GM12878 (cell line): Measurements from ENCODE around the gene PLXNA2. TPM values are rescaled to one million over a fixed set of nuclear protein-coding genes. Genes with fewer than 3 reads are reported as not detected.

ENCODE experiments used
- ATAC-seq: fragments of 200-7000 bp; cut with Tn5 transposase; 3 replicates; pipeline ENCODE4 v1.9.1; 2020; ENCODE audit warnings: mild to moderate bottlenecking, moderate library complexity
- BruUV-seq: library from RNA; stranded (reverse); fragments of 400-500 nt; replicated peaks from 2 replicates; lab custom pipeline; 2021; lab: Mats Ljungman, UMichigan
- CTCF ChIA-PET: fragments of 300-600 bp; sonication (Branson Sonifier 250); formaldehyde crosslinking; extraction: SDS; loops from one replicate; lab custom pipeline; 2021; ENCODE audit warnings: inconsistent platforms; lab: Yijun Ruan, JAX
- POLR2A ChIA-PET: fragments of 350-600 bp; formaldehyde crosslinking; extraction: SDS; loops from one replicate; lab custom pipeline; 2021; ENCODE audit warnings: inconsistent platforms; lab: Charles Lee
- RAD21 ChIA-PET: fragments of 300-600 bp; sonication (Branson Sonifier 250); formaldehyde crosslinking; loops from one replicate; lab custom pipeline; 2023; ENCODE audit warnings: antibody characterized with exemption; ENCODE audit not compliant: unreplicated experiment; lab: Charles Lee
- SMC1A ChIA-PET: fragments of 300-600 bp; sonication (Branson Sonifier 250); formaldehyde crosslinking; loops from one replicate; lab custom pipeline; 2023; ENCODE audit not compliant: unreplicated experiment, uncharacterized antibody; lab: Charles Lee
- DNase-seq: peaks from one replicate; pipeline ENCODE4 v3.0.0-alpha.2; 2011; ENCODE audit warnings: low read depth, low spot score
- FAIRE-seq: peaks from 3 replicates; lab custom pipeline; 2011; peaks lifted over from hg19 to GRCh38; lab: Jason Lieb, UNC
- H2AFZ ChIP-seq: 2 replicates; pipeline ENCODE4 v1.6.0; 2011; ENCODE audit warnings: low read depth, low read length, control low read depth; ENCODE audit not compliant: control insufficient read depth
- H3K27ac ChIP-seq: 2 replicates; pipeline ENCODE4 v1.5.1; 2011; ENCODE audit warnings: control low read depth; ENCODE audit not compliant: control insufficient read depth, insufficient read depth
- H3K27me3 ChIP-seq, 2 experiments: replicated peaks in 1 of 2; 2 replicates each; pipeline versions ENCODE4 v1.6.0 to v1.6.1; 2011; ENCODE audit warnings: low read length in 1 of 2; ENCODE audit not compliant: control insufficient read depth in 2 of 2, insufficient read depth in 2 of 2
- H3K36me3 ChIP-seq, 2 experiments: 2 replicates each; pipeline ENCODE4 v1.5.1; 2011; ENCODE audit warnings: low read length in 1 of 2; ENCODE audit not compliant: control insufficient read depth in 2 of 2, insufficient read depth in 2 of 2
- H3K4me1 ChIP-seq: 2 replicates; pipeline ENCODE4 v1.6.1; 2011; ENCODE audit warnings: mild to moderate bottlenecking, low read length, moderate library complexity, mixed read lengths; ENCODE audit not compliant: control insufficient read depth, insufficient read depth
- H3K4me2 ChIP-seq: 2 replicates; pipeline ENCODE4 v1.6.0; 2011; ENCODE audit warnings: control low read depth; ENCODE audit not compliant: control insufficient read depth, insufficient read depth
- H3K4me3 ChIP-seq: fragments of 200-600 bp; sonication (generic); 2 replicates; pipeline ENCODE4 v1.5.1; 2016
- H3K79me2 ChIP-seq: 2 replicates; pipeline ENCODE4 v1.6.0; 2011; ENCODE audit warnings: low read length; ENCODE audit not compliant: control insufficient read depth, insufficient read depth
- H3K9ac ChIP-seq: 2 replicates; pipeline ENCODE4 v1.8.0; 2011; ENCODE audit warnings: low read length, control low read depth, mixed read lengths; ENCODE audit not compliant: control insufficient read depth, insufficient read depth
- H3K9me3 ChIP-seq: replicated peaks from 3 replicates; pipeline ENCODE4 v1.5.1; 2011; ENCODE audit warnings: mild to moderate bottlenecking, low read length; ENCODE audit not compliant: control insufficient read depth, insufficient read depth
- H4K20me1 ChIP-seq: 2 replicates; pipeline ENCODE4 v1.6.0; 2011; ENCODE audit not compliant: control insufficient read depth, insufficient read depth
- BCL11A ChIP-seq: IDR thresholded peaks from 2 replicates; pipeline ENCODE4 v1.6.1; 2011; ENCODE audit warnings: low read depth, low read length
- EED ChIP-seq: sonication (generic); IDR thresholded peaks from 2 replicates; pipeline ENCODE4 v1.6.1; 2016; ENCODE audit warnings: antibody characterized with exemption, low read depth
- GABPA ChIP-seq: IDR thresholded peaks from 2 replicates; pipeline ENCODE4 v1.6.1; 2014; ENCODE audit warnings: antibody characterized with exemption, low read depth, mild to moderate bottlenecking, inconsistent platforms
- MEF2B ChIP-seq: fragments of 450-650 bp; IDR thresholded peaks from 2 replicates; pipeline ENCODE4 v1.6.1; 2018; ENCODE audit warnings: mild to moderate bottlenecking, moderate library complexity; ENCODE audit not compliant: partially characterized antibody, poor library complexity, severe bottlenecking
- MYC ChIP-seq: IDR thresholded peaks from 2 replicates; pipeline ENCODE4 v1.6.1; 2011; ENCODE audit warnings: mild to moderate bottlenecking, low read length, moderate library complexity, inconsistent platforms; ENCODE audit not compliant: insufficient read depth, insufficient replicate concordance, insufficient read length, severe bottlenecking
- SMC3 ChIP-seq: IDR thresholded peaks from 2 replicates; pipeline ENCODE4 v1.6.1; 2011; ENCODE audit warnings: low read length, improper control_type of control experiment, borderline replicate concordance
- SREBF1 ChIP-seq: IDR thresholded peaks from 2 replicates; pipeline ENCODE4 v1.6.1; 2012; ENCODE audit warnings: mild to moderate bottlenecking, low read length
- ZNF207 ChIP-seq: fragments of 450-650 bp; IDR thresholded peaks from 2 replicates; pipeline ENCODE4 v1.6.1; 2014; ENCODE audit warnings: antibody characterized with exemption, mild to moderate bottlenecking, borderline replicate concordance
- WGBS: methylation state at CpG from one replicate; pipeline ENCODE4 v1.1.6; 2016; ENCODE audit warnings: low lambda C conversion rate; ENCODE audit not compliant: insufficient replicate concordance, insufficient coverage; ENCODE audit errors: missing lambda C conversion rate; 5-methylcytosine and 5-hydroxymethylcytosine counted together
- in situ Hi-C: fragments of 300-500 bp; cut with MboI; formaldehyde crosslinking; loops from 9 replicates; pipeline ENCODE4 v1.14.3; 2018; ENCODE audit warnings: mixed read lengths
- intact Hi-C: fragments of 100-400 bp; cut with micrococcal nuclease; formaldehyde crosslinking; loops from one replicate; pipeline ENCODE4 v1.14.2; 2022; ENCODE audit not compliant: unreplicated experiment
- polyA plus RNA-seq, 11 experiments: library from polyadenylated mRNA; depleted of rRNA in 4 of 11; unstranded in 6 of 11; stranded (reverse) in 5 of 11; fragments of >200 nt; fragmentation: Nextera tagmentation in 4 of 11; fragmentation: Illumina TruSeq in 1 of 11; extraction: Ambion mirVana in 4 of 11; extraction: Trizol in 1 of 11; gene quantifications; 1 replicate in 1 of 11; 2 replicates in 10 of 11; pipeline versions ENCODE4 v1.2.1 to v1.2.3, GENCODE V29; 2011 to 2016; ENCODE audit warnings: inconsistent platforms in 2 of 11, missing spikeins in 2 of 11, low read depth in 1 of 11
- total RNA-seq, 4 experiments: library from RNA; depleted of rRNA in 3 of 4; stranded (reverse); fragments of >200 nt in 3 of 4; fragmentation: Illumina TruSeq in 1 of 4; extraction: Trizol in 1 of 4; gene quantifications; 2 replicates each; pipeline versions ENCODE4 v1.2.1 to v1.2.3, GENCODE V29; 2013 to 2021
- TF ChIP-seq, protein P1 (sequence below): IDR thresholded peaks from 2 replicates; pipeline ENCODE4 v1.6.1; 2011; ENCODE audit warnings: mild to moderate bottlenecking, low read depth, low read length, moderate library complexity; ENCODE audit not compliant: insufficient replicate concordance
- TF ChIP-seq, protein P2 (sequence below): fragments of 150-350 bp; IDR thresholded peaks from 2 replicates; pipeline ENCODE4 v1.6.1; 2016; ENCODE audit warnings: low read depth, low read length
- TF ChIP-seq, protein P3 (sequence below): fragments of 450-650 bp; IDR thresholded peaks from 2 replicates; pipeline ENCODE4 v1.6.1; 2014; ENCODE audit warnings: mild to moderate bottlenecking
- TF ChIP-seq, protein P4 (sequence below): IDR thresholded peaks from 2 replicates; pipeline ENCODE4 v1.6.1; 2011; ENCODE audit warnings: borderline replicate concordance, low read depth, mild to moderate bottlenecking, moderate library complexity, low read length; ENCODE audit not compliant: insufficient read depth, poor library complexity, severe bottlenecking
- TF ChIP-seq, protein P5 (sequence below): IDR thresholded peaks from 2 replicates; pipeline ENCODE4 v1.6.1; 2011; ENCODE audit warnings: low read depth, mild to moderate bottlenecking, low read length, moderate library complexity, borderline replicate concordance; ENCODE audit errors: extremely low read depth

Gene PLXNA2
- total and polyA plus RNA-seq, 10 of the 15 experiments (the other 5 are each of a cell fraction or from before 2014, with no cell fraction given), result under 0.01 to 0.08 (median 0.07) TPM; not detected in 4

GRCh38 chr1:207985996-207986395, 258.2 kb downstream of the PLXNA2 start (continued):
- TF ChIP-seq, protein P1, sequence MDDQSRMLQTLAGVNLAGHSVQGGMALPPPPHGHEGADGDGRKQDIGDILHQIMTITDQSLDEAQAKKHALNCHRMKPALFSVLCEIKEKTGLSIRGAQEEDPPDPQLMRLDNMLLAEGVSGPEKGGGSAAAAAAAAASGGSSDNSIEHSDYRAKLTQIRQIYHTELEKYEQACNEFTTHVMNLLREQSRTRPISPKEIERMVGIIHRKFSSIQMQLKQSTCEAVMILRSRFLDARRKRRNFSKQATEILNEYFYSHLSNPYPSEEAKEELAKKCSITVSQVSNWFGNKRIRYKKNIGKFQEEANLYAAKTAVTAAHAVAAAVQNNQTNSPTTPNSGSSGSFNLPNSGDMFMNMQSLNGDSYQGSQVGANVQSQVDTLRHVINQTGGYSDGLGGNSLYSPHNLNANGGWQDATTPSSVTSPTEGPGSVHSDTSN, result no peak
- TF ChIP-seq MEF2B (no peak), BCL11A (no peak), MYC (no peak), SMC3 (no peak)

DNA sequence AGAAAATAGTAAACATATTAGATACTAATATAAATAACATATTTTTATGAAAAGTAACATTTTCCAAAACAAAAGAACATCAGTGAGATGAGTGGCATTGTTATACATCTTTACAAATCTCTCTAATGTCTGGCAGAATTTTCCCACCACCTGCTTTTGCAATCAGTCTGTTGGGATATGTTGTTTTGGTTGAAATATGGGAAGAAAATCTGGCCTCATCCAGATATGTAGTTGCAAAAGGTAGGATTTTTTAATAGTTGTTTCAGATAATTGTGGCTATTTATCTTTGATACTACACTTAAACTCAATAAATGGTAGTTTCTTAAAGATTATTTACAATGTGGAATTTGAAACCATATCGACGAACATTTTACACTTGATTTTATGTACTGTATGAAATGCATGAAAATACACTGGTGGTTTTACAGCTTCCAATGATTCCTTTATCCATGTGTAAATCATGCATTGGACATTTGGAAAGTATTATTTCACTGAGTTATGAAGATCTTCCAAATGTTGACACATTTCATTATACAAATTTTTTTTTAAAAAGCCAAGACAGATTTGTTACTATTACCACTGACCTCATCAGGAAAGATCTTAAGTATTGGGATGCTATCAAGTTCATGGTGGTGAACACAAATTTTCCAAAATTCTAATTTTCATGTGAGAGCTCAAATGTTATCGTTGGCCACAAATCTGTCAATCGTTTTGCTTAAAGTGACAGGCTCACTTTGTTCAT, 259.2 kb downstream of the PLXNA2 start:
- Histone ChIP-seq H3K79me2 (no peaks in the 10 kb centered on the region), H3K4me3 (no peak overlapping the region), H4K20me1 (no peaks in the 10 kb centered on the region), H3K4me1 (no peaks in the 10 kb centered on the region), H3K4me2 (no peak overlapping the region), H3K9ac (no peak overlapping the region), H3K36me3 (no peaks in the 10 kb centered on the region), H3K27me3 (peaks cover 0 to 8% of the 10 kb centered on the region in 2 experiments; a peak in 2 of 4 replicates), H3K27ac (no peak overlapping the region), H2AFZ (no peak overlapping the region), H3K9me3 (no peaks in the 10 kb centered on the region)
- intact Hi-C loops (no loop called here), in situ Hi-C loops (no loop called here)
- RAD21 ChIA-PET, result interaction anchor here (1.4 kb wide), 1 partner anchor 11 kb away, joined by 4 read pairs; no protein-coding TSS in a partner anchor
- FAIRE-seq (no peak), ATAC-seq (no peak), DNase-seq (no peak)
- 26% methylated on average over 4 of the region's 4 CpGs for WGBS
- CTCF ChIA-PET, result interaction anchor here (1.2 to 2.0 kb wide), 3 partner anchors 8 to 88 kb away, joined by 3 to 8 read pairs (median 5); no protein-coding TSS in a partner anchor
- SMC1A ChIA-PET, result no interaction called here
- POLR2A ChIA-PET, result no interaction called here
- BruUV-seq, result no TSS peak
- TF ChIP-seq EED (no peak), GABPA (no peak), SREBF1 (no peak), ZNF207 (no peak), SMC3 (no peak)
- TF ChIP-seq, protein P2, sequence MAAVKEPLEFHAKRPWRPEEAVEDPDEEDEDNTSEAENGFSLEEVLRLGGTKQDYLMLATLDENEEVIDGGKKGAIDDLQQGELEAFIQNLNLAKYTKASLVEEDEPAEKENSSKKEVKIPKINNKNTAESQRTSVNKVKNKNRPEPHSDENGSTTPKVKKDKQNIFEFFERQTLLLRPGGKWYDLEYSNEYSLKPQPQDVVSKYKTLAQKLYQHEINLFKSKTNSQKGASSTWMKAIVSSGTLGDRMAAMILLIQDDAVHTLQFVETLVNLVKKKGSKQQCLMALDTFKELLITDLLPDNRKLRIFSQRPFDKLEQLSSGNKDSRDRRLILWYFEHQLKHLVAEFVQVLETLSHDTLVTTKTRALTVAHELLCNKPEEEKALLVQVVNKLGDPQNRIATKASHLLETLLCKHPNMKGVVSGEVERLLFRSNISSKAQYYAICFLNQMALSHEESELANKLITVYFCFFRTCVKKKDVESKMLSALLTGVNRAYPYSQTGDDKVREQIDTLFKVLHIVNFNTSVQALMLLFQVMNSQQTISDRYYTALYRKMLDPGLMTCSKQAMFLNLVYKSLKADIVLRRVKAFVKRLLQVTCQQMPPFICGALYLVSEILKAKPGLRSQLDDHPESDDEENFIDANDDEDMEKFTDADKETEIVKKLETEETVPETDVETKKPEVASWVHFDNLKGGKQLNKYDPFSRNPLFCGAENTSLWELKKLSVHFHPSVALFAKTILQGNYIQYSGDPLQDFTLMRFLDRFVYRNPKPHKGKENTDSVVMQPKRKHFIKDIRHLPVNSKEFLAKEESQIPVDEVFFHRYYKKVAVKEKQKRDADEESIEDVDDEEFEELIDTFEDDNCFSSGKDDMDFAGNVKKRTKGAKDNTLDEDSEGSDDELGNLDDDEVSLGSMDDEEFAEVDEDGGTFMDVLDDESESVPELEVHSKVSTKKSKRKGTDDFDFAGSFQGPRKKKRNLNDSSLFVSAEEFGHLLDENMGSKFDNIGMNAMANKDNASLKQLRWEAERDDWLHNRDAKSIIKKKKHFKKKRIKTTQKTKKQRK, result no peak
- TF ChIP-seq, protein P3, sequence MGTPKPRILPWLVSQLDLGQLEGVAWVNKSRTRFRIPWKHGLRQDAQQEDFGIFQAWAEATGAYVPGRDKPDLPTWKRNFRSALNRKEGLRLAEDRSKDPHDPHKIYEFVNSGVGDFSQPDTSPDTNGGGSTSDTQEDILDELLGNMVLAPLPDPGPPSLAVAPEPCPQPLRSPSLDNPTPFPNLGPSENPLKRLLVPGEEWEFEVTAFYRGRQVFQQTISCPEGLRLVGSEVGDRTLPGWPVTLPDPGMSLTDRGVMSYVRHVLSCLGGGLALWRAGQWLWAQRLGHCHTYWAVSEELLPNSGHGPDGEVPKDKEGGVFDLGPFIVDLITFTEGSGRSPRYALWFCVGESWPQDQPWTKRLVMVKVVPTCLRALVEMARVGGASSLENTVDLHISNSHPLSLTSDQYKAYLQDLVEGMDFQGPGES, result no peak
- TF ChIP-seq, protein P4, sequence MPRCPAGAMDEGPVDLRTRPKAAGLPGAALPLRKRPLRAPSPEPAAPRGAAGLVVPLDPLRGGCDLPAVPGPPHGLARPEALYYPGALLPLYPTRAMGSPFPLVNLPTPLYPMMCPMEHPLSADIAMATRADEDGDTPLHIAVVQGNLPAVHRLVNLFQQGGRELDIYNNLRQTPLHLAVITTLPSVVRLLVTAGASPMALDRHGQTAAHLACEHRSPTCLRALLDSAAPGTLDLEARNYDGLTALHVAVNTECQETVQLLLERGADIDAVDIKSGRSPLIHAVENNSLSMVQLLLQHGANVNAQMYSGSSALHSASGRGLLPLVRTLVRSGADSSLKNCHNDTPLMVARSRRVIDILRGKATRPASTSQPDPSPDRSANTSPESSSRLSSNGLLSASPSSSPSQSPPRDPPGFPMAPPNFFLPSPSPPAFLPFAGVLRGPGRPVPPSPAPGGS, result no peak
- TF ChIP-seq, protein P5, sequence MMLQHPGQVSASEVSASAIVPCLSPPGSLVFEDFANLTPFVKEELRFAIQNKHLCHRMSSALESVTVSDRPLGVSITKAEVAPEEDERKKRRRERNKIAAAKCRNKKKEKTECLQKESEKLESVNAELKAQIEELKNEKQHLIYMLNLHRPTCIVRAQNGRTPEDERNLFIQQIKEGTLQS, result no peak
